ENCODE results near the gene COX6A1.

DNA sequence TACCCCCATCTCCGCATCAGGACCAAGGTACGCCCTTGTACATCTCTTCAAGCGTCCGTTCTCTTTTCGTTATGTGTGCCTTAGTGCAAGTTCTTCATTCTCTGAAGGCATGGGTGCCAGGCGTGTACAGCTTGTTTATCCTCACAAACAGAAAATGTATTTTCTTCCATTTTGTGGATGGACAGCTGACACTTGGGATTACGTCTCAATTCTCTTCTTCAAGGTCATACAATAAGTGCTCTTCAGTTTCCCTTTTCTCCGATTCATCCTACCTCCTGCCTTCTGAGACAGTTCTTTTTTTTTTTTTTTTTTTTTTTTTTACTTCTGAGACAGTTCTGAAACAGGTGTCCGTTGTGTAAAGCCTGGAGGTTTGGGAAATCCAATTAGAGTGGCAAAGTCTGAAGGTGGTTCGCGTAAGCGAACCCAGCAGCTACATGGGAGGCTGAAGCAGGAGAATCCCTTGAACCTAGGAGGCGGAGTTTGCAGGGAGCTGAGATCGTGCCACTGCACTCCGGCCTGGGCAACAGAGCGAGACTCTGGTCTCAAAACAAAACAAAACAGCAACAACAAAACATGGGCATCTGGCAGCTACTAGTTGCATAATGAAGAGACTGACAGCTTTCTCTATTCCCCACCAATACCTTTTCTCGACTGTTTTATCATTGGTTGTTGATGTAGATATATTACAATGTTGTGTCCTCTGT is 734 bp downstream of the COX6A1 start:
- no peak for TF ChIP-seq SMC3 (IDR thresholded peaks at IDR 0.05; ENCODE audit: low read length)
- no peak for TF ChIP-seq ETV5 (CRISPR knock-in tag; IDR thresholded peaks at IDR 0.05; ENCODE audit: borderline replicate concordance)
- TF ChIP-seq, protein P1, sequence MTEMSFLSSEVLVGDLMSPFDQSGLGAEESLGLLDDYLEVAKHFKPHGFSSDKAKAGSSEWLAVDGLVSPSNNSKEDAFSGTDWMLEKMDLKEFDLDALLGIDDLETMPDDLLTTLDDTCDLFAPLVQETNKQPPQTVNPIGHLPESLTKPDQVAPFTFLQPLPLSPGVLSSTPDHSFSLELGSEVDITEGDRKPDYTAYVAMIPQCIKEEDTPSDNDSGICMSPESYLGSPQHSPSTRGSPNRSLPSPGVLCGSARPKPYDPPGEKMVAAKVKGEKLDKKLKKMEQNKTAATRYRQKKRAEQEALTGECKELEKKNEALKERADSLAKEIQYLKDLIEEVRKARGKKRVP (CRISPR knock-in tag; IDR thresholded peaks at IDR 0.05) = no peak

Data from HepG2 (cell line).